Caco-2 (cell line): ENCODE data around the gene TRAF3. TPM values are rescaled to one million over a fixed set of nuclear protein-coding genes. Genes with fewer than 3 reads are reported as not detected.

Source experiments
- BruUV-seq: library from RNA; stranded (reverse); fragments of 400-500 nt; replicated peaks from 2 replicates; lab custom pipeline; 2021; lab: Mats Ljungman, UMichigan
- CTCF ChIA-PET: fragments of 300-600 bp; sonication (Branson Sonifier 250); formaldehyde crosslinking; loops from one replicate; lab custom pipeline; 2022; ENCODE audit warnings: antibody characterized with exemption; lab: Charles Lee
- POLR2A ChIA-PET: fragments of 300-600 bp; sonication (Branson Sonifier 250); formaldehyde crosslinking; loops from one replicate; lab custom pipeline; 2022; ENCODE audit warnings: antibody characterized with exemption; lab: Charles Lee
- DNase-seq, 2 experiments: peaks; one replicate each; pipeline versions ENCODE4 v3.0.0 to v3.0.0-alpha.2; 2020 to 2022
- H3K27me3 ChIP-seq: replicated peaks from 2 replicates; pipeline ENCODE4 v1.6.0; 2011; ENCODE audit warnings: low read length; ENCODE audit not compliant: control insufficient read depth, insufficient read depth
- H3K36me3 ChIP-seq: 2 replicates; pipeline ENCODE4 v1.5.1; 2011; ENCODE audit warnings: low read length; ENCODE audit not compliant: control insufficient read depth, insufficient read depth
- H3K4me1 ChIP-seq: fragments of 250-450 bp; sonication (Bioruptor Pico); 2 replicates; pipeline ENCODE4 v1.5.1; 2020; ENCODE audit warnings: mild to moderate bottlenecking
- H3K4me3 ChIP-seq: 2 replicates; pipeline ENCODE4 v1.5.1; 2011; ENCODE audit warnings: low read depth, mild to moderate bottlenecking, control low read depth, low read length
- H3K9me3 ChIP-seq: fragments of 250-450 bp; sonication (Bioruptor Pico); 2 replicates; pipeline ENCODE4 v1.5.1; 2020; ENCODE audit warnings: mild to moderate bottlenecking, moderate library complexity
- H3K27ac Mint-ChIP-seq: one replicate; pipeline ENCODE4 v1.8.0; 2022; ENCODE audit warnings: mixed read lengths; ENCODE audit not compliant: unreplicated experiment
- H3K27me3 Mint-ChIP-seq: one replicate; pipeline ENCODE4 v1.8.0; 2022; ENCODE audit warnings: mixed read lengths; ENCODE audit not compliant: insufficient read depth, unreplicated experiment
- H3K36me3 Mint-ChIP-seq: one replicate; pipeline ENCODE4 v1.8.0; 2022; ENCODE audit warnings: mild to moderate bottlenecking, mixed read lengths; ENCODE audit not compliant: insufficient read depth, unreplicated experiment
- H3K4me1 Mint-ChIP-seq: one replicate; pipeline ENCODE4 v1.8.0; 2022; ENCODE audit warnings: low read depth, mixed read lengths; ENCODE audit not compliant: unreplicated experiment
- H3K4me3 Mint-ChIP-seq: one replicate; pipeline ENCODE4 v1.8.0; 2022; ENCODE audit warnings: mild to moderate bottlenecking, moderate library complexity, mixed read lengths; ENCODE audit not compliant: unreplicated experiment
- H3K9me3 Mint-ChIP-seq: one replicate; pipeline ENCODE4 v1.8.0; 2022; ENCODE audit warnings: mixed read lengths; ENCODE audit not compliant: unreplicated experiment
- intact Hi-C: fragments of 100-400 bp; cut with micrococcal nuclease; formaldehyde crosslinking; loops from one replicate; pipeline ENCODE4 v1.10.0; 2022; ENCODE audit not compliant: unreplicated experiment
- total RNA-seq: library from RNA; stranded (reverse); gene quantifications from 2 replicates; pipeline ENCODE4 v1.2.3, GENCODE V29; 2022
- TF ChIP-seq, protein P1 (sequence below), 2 experiments: fragments of 200-600 bp in 1 of 2; IDR thresholded peaks; 1 replicate in 1 of 2; 2 replicates in 1 of 2; pipeline versions ENCODE4 v1.5.1 to v1.8.0; 2011 to 2022; ENCODE audit warnings: antibody characterized with exemption in 1 of 2, control low read depth in 1 of 2, inconsistent platforms in 1 of 2, low read depth in 1 of 2, low read length in 1 of 2, mild to moderate bottlenecking in 1 of 2, moderate library complexity in 1 of 2; ENCODE audit not compliant: insufficient read depth in 1 of 2, severe bottlenecking in 1 of 2, unreplicated experiment in 1 of 2

TRAF3 gene
- total RNA-seq, 1 experiment from 2014 or later, result 16.6 TPM

GRCh38 chr14:102738373-102739189 lies 38.7 kb upstream of the TRAF3 start:
- TF ChIP-seq, protein P1, sequence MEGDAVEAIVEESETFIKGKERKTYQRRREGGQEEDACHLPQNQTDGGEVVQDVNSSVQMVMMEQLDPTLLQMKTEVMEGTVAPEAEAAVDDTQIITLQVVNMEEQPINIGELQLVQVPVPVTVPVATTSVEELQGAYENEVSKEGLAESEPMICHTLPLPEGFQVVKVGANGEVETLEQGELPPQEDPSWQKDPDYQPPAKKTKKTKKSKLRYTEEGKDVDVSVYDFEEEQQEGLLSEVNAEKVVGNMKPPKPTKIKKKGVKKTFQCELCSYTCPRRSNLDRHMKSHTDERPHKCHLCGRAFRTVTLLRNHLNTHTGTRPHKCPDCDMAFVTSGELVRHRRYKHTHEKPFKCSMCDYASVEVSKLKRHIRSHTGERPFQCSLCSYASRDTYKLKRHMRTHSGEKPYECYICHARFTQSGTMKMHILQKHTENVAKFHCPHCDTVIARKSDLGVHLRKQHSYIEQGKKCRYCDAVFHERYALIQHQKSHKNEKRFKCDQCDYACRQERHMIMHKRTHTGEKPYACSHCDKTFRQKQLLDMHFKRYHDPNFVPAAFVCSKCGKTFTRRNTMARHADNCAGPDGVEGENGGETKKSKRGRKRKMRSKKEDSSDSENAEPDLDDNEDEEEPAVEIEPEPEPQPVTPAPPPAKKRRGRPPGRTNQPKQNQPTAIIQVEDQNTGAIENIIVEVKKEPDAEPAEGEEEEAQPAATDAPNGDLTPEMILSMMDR (IDR thresholded peaks at IDR 0.05; ENCODE audit: insufficient read depth in 1 of 2, low read depth in 1 of 2, low read length in 1 of 2, severe bottlenecking in 1 of 2, unreplicated experiment in 1 of 2), result no peak
- ChIA-PET POLR2A (no interaction called here), CTCF (no interaction called here)
- no peak for DNase-seq
- H3K9me3 ChIP-seq, result 0 out of 2 replicates have a peak, but pooled peaks cover 8% of the 10 kb centered on the region
- H3K36me3 ChIP-seq, result no peaks in the 10 kb centered on the region
- H3K4me3 ChIP-seq, result no peak overlapping the region
- Mint-ChIP-seq H3K9me3 (no peaks in the 10 kb centered on the region), H3K27ac (no peak overlapping the region), H3K4me1 (no peaks in the 10 kb centered on the region), H3K36me3 (peaks cover 43% of the 10 kb centered on the region), H3K4me3 (no peak overlapping the region), H3K27me3 (no peaks in the 10 kb centered on the region)
- no peaks in the 10 kb centered on the region for H3K4me1 ChIP-seq
- H3K27me3 ChIP-seq, result no peaks in the 10 kb centered on the region
- intact Hi-C loops, result no loop called here
- BruUV-seq, result no TSS peak

GRCh38 chr14:102739190-102739469 lies 38.1 kb upstream of the TRAF3 start:
- no peaks in the 10 kb centered on the region for H3K4me1 ChIP-seq
- intact Hi-C loops, result no loop called here
- no TSS peak for BruUV-seq
- POLR2A ChIA-PET, result no interaction called here
- DNase-seq, result no peak
- H3K9me3 ChIP-seq, result 0 out of 2 replicates have a peak, but pooled peaks cover 8% of the 10 kb centered on the region
- Mint-ChIP-seq H3K9me3 (no peaks in the 10 kb centered on the region), H3K27ac (no peak overlapping the region), H3K4me3 (no peak overlapping the region), H3K36me3 (peaks cover 43% of the 10 kb centered on the region), H3K4me1 (no peaks in the 10 kb centered on the region), H3K27me3 (no peaks in the 10 kb centered on the region)
- no peak overlapping the region for H3K4me3 ChIP-seq
- H3K36me3 ChIP-seq, result no peaks in the 10 kb centered on the region
- no peaks in the 10 kb centered on the region for H3K27me3 ChIP-seq
- TF ChIP-seq, protein P1 (IDR thresholded peaks at IDR 0.05; ENCODE audit: insufficient read depth in 1 of 2, low read depth in 1 of 2, low read length in 1 of 2, severe bottlenecking in 1 of 2, unreplicated experiment in 1 of 2), result no peak
- CTCF ChIA-PET, result no interaction called here

- Histone ChIP-seq H3K27me3 (no peaks in the 10 kb centered on the region), H3K36me3 (no peaks in the 10 kb centered on the region), H3K4me3 (no peak overlapping the region), H3K4me1 (no peaks in the 10 kb centered on the region), H3K9me3 (0 out of 2 replicates have a peak, but pooled peaks cover 2% of the 10 kb centered on the region)
- ChIA-PET CTCF (no interaction called here), POLR2A (no interaction called here)
- H3K36me3 Mint-ChIP-seq, result peaks cover 27% of the 10 kb centered on the region
- DNase-seq, result no peak
- H3K9me3 Mint-ChIP-seq, result no peaks in the 10 kb centered on the region
- H3K27ac Mint-ChIP-seq, result no peak overlapping the region
- no peaks in the 10 kb centered on the region for H3K27me3 Mint-ChIP-seq
- no peak overlapping the region for H3K4me3 Mint-ChIP-seq
- intact Hi-C loops, result no loop called here
- BruUV-seq, result no TSS peak
- TF ChIP-seq, protein P1 (IDR thresholded peaks at IDR 0.05; ENCODE audit: insufficient read depth in 1 of 2, low read depth in 1 of 2, low read length in 1 of 2, severe bottlenecking in 1 of 2, unreplicated experiment in 1 of 2), result no peak
- no peaks in the 10 kb centered on the region for H3K4me1 Mint-ChIP-seq
Observed at GRCh38 chr14:102746634-102747438, 30.4 kb upstream of the TRAF3 start.
